Right lobe of liver (tissue), 6 donors: ENCODE results near the gene LIMK1. TPM values are rescaled to one million over a fixed set of nuclear protein-coding genes. Genes with fewer than 3 reads are reported as not detected.

Source experiments
- ATAC-seq, 4 donors: fragments of 200-7000 bp; cut with Tn5 transposase; one replicate each; pipeline ENCODE4 v1.9.1; 2020; ENCODE audit warnings: mild to moderate bottlenecking in 4 of 4, moderate library complexity in 4 of 4
- DNase-seq, 3 donors: peaks; one replicate each; pipeline ENCODE4 v3.0.0-alpha.2; 2020
- H3K27ac ChIP-seq, 3 donors: fragments of 200-600 bp; one replicate each; pipeline ENCODE4 v1.8.0; 2022
- H3K27me3 ChIP-seq, 2 donors: fragments of 200-600 bp; one replicate each; pipeline ENCODE4 v1.8.0; 2022
- H3K36me3 ChIP-seq, 4 donors: fragments of 200-600 bp; sonication (generic) in 1 of 4; one replicate each; pipeline versions ENCODE4 v1.5.1 to v1.8.0; 2017 to 2022; ENCODE audit warnings: control low read depth in 1 of 4
- H3K4me1 ChIP-seq, 4 donors: fragments of 200-600 bp; sonication (generic) in 1 of 4; one replicate each; pipeline versions ENCODE4 v1.5.1 to v1.8.0; 2017 to 2022; ENCODE audit warnings: control low read depth in 1 of 4
- H3K4me3 ChIP-seq, 3 donors: fragments of 200-600 bp; one replicate each; pipeline ENCODE4 v1.8.0; 2022
- H3K9me3 ChIP-seq, 4 donors: fragments of 200-600 bp; sonication (generic) in 1 of 4; one replicate each; pipeline versions ENCODE4 v1.5.1 to v1.8.0; 2017 to 2022; ENCODE audit warnings: control low read depth in 1 of 4
- CTCF ChIP-seq, 4 donors: fragments of 200-600 bp in 3 of 4; fragments of 450-650 bp in 1 of 4; IDR thresholded peaks; one replicate each; pipeline versions ENCODE4 v1.5.1 to v1.8.0; 2016 to 2022; ENCODE audit warnings: antibody characterized with exemption in 4 of 4, mild to moderate bottlenecking in 2 of 4
- POLR2A ChIP-seq: fragments of 450-650 bp; IDR thresholded peaks from one replicate; pipeline ENCODE4 v1.6.1; 2017; ENCODE audit warnings: antibody characterized with exemption, mild to moderate bottlenecking
- WGBS: methylation state at CpG from one replicate; pipeline ENCODE4 v1.1.6; 2018; ENCODE audit warnings: low coverage, low lambda C conversion rate; ENCODE audit not compliant: insufficient coverage; ENCODE audit errors: missing lambda C conversion rate; 5-methylcytosine and 5-hydroxymethylcytosine counted together
- intact Hi-C, 2 donors: fragments of 100-400 bp; cut with DNase I; formaldehyde crosslinking; loops; one replicate each; pipeline versions ENCODE4 v1.11.2 to v1.14.1; 2022
- total RNA-seq, 6 experiments: library from RNA; depleted of rRNA in 2 of 6; stranded (reverse); fragments of >200 nt in 2 of 6; fragmentation: NEBNext Ultra II Directional in 3 of 6; extraction: Animal tissue kit (Norgen Biotek cat#: 25700) in 3 of 6; gene quantifications; one replicate each; pipeline versions ENCODE4 v1.1.0 to v1.2.4, GENCODE V29; 2016 to 2023
- donor health status: DM: no; HTN: yes; CAD: no.
- donor health status: DM: no; HTN: no; CAD: no.
- donor health status: DM: no; HTN: no; CAD: no.
- donor health status: DM: no; HTN: yes; CAD: no.
- donor health status: DM: no; HTN: yes; CAD: no.

LIMK1 gene
- total RNA-seq, 6 experiments from 2014 or later = 3.1 to 9.9 (median 5.8) TPM

GRCh38 chr7:74092964-74093471, 9.4 kb downstream of the LIMK1 start:
- DNase-seq (peak in 2 of 3 donors; percentile 52 to 60), ATAC-seq (peak; percentile 32 to 65 (median 56))
- Histone ChIP-seq H3K27ac (peak overlapping the region in 2 of 3 donors; percentile 47 to 54), H3K9me3 (no peaks in the 10 kb centered on the region), H3K36me3 (no peaks in the 10 kb centered on the region), H3K4me1 (peaks cover 0 to 3% (median 0%) of the 10 kb centered on the region in 4 donors), H3K27me3 (no peaks in the 10 kb centered on the region), H3K4me3 (peak overlapping the region in 1 of 3 donors; percentile 45)
- 20% methylated on average over 1 of the region's 12 CpGs for WGBS
- TF ChIP-seq POLR2A = no peak
- no peak for TF ChIP-seq CTCF (IDR thresholded peaks at IDR 0.05)
- intact Hi-C loops = no loop called here

DNA sequence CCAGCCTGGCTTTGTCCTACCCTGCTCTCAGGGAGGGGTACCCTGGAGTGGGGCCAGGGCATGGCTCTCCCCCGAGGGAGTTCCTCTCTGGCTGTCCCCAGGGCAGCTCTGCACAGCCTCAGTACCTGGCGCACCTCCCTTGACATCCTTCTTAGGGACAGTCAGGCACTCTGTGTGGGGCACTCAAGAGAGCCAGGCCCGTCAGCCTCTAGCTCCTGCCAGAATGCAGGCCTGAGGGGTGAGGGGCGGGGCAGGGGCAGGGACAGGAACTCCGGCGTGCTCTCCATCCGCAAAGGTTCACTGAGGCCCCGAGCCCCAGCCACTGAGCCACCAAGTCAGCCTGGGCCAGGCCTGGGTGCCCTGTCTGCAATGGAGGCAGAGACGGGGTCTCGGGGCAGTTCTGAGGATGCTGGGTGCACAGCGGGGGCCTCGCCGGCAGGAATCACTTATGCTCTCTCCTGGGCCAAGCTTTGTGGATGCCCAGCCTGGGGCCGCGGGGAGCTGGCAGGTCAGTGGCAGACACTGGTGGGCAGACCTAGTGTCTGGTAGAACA, 10.1 kb downstream of the LIMK1 start:
- DNase-seq = peak in 1 of 3 donors; percentile 65
- intact Hi-C loops = no loop called here

GRCh38 chr7:74094224-74095101, 10.9 kb downstream of the LIMK1 start:
- peaks cover 0 to 3% (median 0%) of the 10 kb centered on the region in 4 donors for H3K4me1 ChIP-seq
- ATAC-seq (peak; percentile 60 to 75 (median 65)), DNase-seq (peak in 2 of 3 donors; percentile 65)
- intact Hi-C loops = no loop called here
- H3K36me3 ChIP-seq = no peaks in the 10 kb centered on the region
- peak overlapping the region in 2 of 3 donors; percentile 54 to 59 for H3K27ac ChIP-seq
- 21% methylated on average over 4 of the region's 32 CpGs for WGBS
- no peaks in the 10 kb centered on the region for H3K27me3 ChIP-seq
- TF ChIP-seq CTCF (IDR thresholded peaks at IDR 0.05) = no peak
- no peak for TF ChIP-seq POLR2A
- no peaks in the 10 kb centered on the region for H3K9me3 ChIP-seq
- H3K4me3 ChIP-seq = peak overlapping the region; percentile 29 to 45 (median 40)

More for the DNA sequence above, 10.1 kb downstream of the LIMK1 start:
- WGBS = 22% methylated on average over 3 of the region's 15 CpGs
- H3K36me3 ChIP-seq = no peaks in the 10 kb centered on the region
- TF ChIP-seq POLR2A (no peak), CTCF (IDR thresholded peaks at IDR 0.05) (no peak)
- peaks cover 0 to 3% (median 0%) of the 10 kb centered on the region in 4 donors for H3K4me1 ChIP-seq
- no peaks in the 10 kb centered on the region for H3K9me3 ChIP-seq
- H3K27me3 ChIP-seq = no peaks in the 10 kb centered on the region
- peak overlapping the region; percentile 29 to 45 (median 40) for H3K4me3 ChIP-seq
- H3K27ac ChIP-seq = peak overlapping the region in 2 of 3 donors; percentile 54 to 59
- peak in 3 of 4 donors; percentile 3 to 8 (median 8) for ATAC-seq

DNA sequence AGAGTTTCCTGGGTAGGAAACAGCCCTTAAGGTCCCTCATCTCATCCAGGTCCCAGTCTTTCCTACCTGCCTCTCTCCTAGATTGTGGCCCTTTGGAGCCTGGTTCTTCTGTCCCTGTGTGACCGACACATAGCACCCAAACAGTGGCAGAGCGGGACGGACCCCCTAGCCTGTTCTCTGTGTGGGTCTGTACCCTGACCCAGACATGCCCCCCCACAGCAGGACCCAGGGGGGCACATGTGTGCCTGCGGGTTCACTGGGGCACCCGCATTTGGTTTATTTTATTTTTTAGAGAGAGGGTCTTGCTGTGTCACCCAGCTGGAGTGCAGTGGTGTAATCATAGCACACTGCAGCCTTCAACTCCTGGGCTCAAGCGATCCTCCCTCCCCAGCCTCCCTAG, 11.5 kb downstream of the LIMK1 start:
- no peak for ATAC-seq
- DNase-seq = no peak
- 90% methylated on average over 2 of the region's 6 CpGs for WGBS
- H3K36me3 ChIP-seq = no peaks in the 10 kb centered on the region
- no peaks in the 10 kb centered on the region for H3K27me3 ChIP-seq
- peaks cover 0 to 3% (median 0%) of the 10 kb centered on the region in 4 donors for H3K4me1 ChIP-seq
- peak overlapping the region in 2 of 3 donors; percentile 54 to 59 for H3K27ac ChIP-seq
- H3K4me3 ChIP-seq = peak overlapping the region in 2 of 3 donors; percentile 40 to 45
- no peaks in the 10 kb centered on the region for H3K9me3 ChIP-seq
- intact Hi-C loops = no loop called here
- TF ChIP-seq POLR2A (no peak), CTCF (IDR thresholded peaks at IDR 0.05) (no peak)
